GM12878 (cell line): ENCODE data around the gene KTI12. TPM values are rescaled to one million over a fixed set of nuclear protein-coding genes. Genes with fewer than 3 reads are reported as not detected.

Experiments used
- ATAC-seq: fragments of 200-7000 bp; cut with Tn5 transposase; 3 replicates; pipeline ENCODE4 v1.9.1; 2020; ENCODE audit warnings: mild to moderate bottlenecking, moderate library complexity
- BruUV-seq: library from RNA; stranded (reverse); fragments of 400-500 nt; replicated peaks from 2 replicates; lab custom pipeline; 2021; lab: Mats Ljungman, UMichigan
- CTCF ChIA-PET: fragments of 300-600 bp; sonication (Branson Sonifier 250); formaldehyde crosslinking; extraction: SDS; loops from one replicate; lab custom pipeline; 2021; ENCODE audit warnings: inconsistent platforms; lab: Yijun Ruan, JAX
- POLR2A ChIA-PET: fragments of 350-600 bp; formaldehyde crosslinking; extraction: SDS; loops from one replicate; lab custom pipeline; 2021; ENCODE audit warnings: inconsistent platforms; lab: Charles Lee
- RAD21 ChIA-PET: fragments of 300-600 bp; sonication (Branson Sonifier 250); formaldehyde crosslinking; loops from one replicate; lab custom pipeline; 2023; ENCODE audit warnings: antibody characterized with exemption; ENCODE audit not compliant: unreplicated experiment; lab: Charles Lee
- SMC1A ChIA-PET: fragments of 300-600 bp; sonication (Branson Sonifier 250); formaldehyde crosslinking; loops from one replicate; lab custom pipeline; 2023; ENCODE audit not compliant: unreplicated experiment, uncharacterized antibody; lab: Charles Lee
- DNase-seq: peaks from one replicate; pipeline ENCODE4 v3.0.0-alpha.2; 2011; ENCODE audit warnings: low read depth, low spot score
- FAIRE-seq: peaks from 3 replicates; lab custom pipeline; 2011; peaks lifted over from hg19 to GRCh38; lab: Jason Lieb, UNC
- H2AFZ ChIP-seq: 2 replicates; pipeline ENCODE4 v1.6.0; 2011; ENCODE audit warnings: low read depth, low read length, control low read depth; ENCODE audit not compliant: control insufficient read depth
- H3K27ac ChIP-seq: 2 replicates; pipeline ENCODE4 v1.5.1; 2011; ENCODE audit warnings: control low read depth; ENCODE audit not compliant: control insufficient read depth, insufficient read depth
- H3K27me3 ChIP-seq, 2 experiments: replicated peaks in 1 of 2; 2 replicates each; pipeline versions ENCODE4 v1.6.0 to v1.6.1; 2011; ENCODE audit warnings: low read length in 1 of 2; ENCODE audit not compliant: control insufficient read depth in 2 of 2, insufficient read depth in 2 of 2
- H3K36me3 ChIP-seq, 2 experiments: 2 replicates each; pipeline ENCODE4 v1.5.1; 2011; ENCODE audit warnings: low read length in 1 of 2; ENCODE audit not compliant: control insufficient read depth in 2 of 2, insufficient read depth in 2 of 2
- H3K4me1 ChIP-seq: 2 replicates; pipeline ENCODE4 v1.6.1; 2011; ENCODE audit warnings: mild to moderate bottlenecking, low read length, moderate library complexity, mixed read lengths; ENCODE audit not compliant: control insufficient read depth, insufficient read depth
- H3K4me2 ChIP-seq: 2 replicates; pipeline ENCODE4 v1.6.0; 2011; ENCODE audit warnings: control low read depth; ENCODE audit not compliant: control insufficient read depth, insufficient read depth
- H3K4me3 ChIP-seq: fragments of 200-600 bp; sonication (generic); 2 replicates; pipeline ENCODE4 v1.5.1; 2016
- H3K79me2 ChIP-seq: 2 replicates; pipeline ENCODE4 v1.6.0; 2011; ENCODE audit warnings: low read length; ENCODE audit not compliant: control insufficient read depth, insufficient read depth
- H3K9ac ChIP-seq: 2 replicates; pipeline ENCODE4 v1.8.0; 2011; ENCODE audit warnings: low read length, control low read depth, mixed read lengths; ENCODE audit not compliant: control insufficient read depth, insufficient read depth
- H3K9me3 ChIP-seq: replicated peaks from 3 replicates; pipeline ENCODE4 v1.5.1; 2011; ENCODE audit warnings: mild to moderate bottlenecking, low read length; ENCODE audit not compliant: control insufficient read depth, insufficient read depth
- H4K20me1 ChIP-seq: 2 replicates; pipeline ENCODE4 v1.6.0; 2011; ENCODE audit not compliant: control insufficient read depth, insufficient read depth
- BHLHE40 ChIP-seq, 2 experiments: fragments of 450-650 bp in 1 of 2; IDR thresholded peaks; 2 replicates each; pipeline ENCODE4 v1.6.1; 2011 to 2017; ENCODE audit warnings: low read depth in 2 of 2, borderline replicate concordance in 1 of 2, improper control_type of control experiment in 1 of 2, low read length in 1 of 2, mild to moderate bottlenecking in 1 of 2
- BMI1 ChIP-seq: fragments of 450-650 bp; IDR thresholded peaks from 2 replicates; pipeline ENCODE4 v1.6.1; 2016; ENCODE audit warnings: mild to moderate bottlenecking, moderate library complexity, borderline replicate concordance
- E2F4 ChIP-seq: IDR thresholded peaks from 2 replicates; pipeline ENCODE4 v1.6.1; 2012; ENCODE audit warnings: low read depth, low read length, improper control_type of control experiment
- E4F1 ChIP-seq: fragments of 450-650 bp; IDR thresholded peaks from 2 replicates; pipeline ENCODE4 v1.6.1; 2018; ENCODE audit warnings: borderline replicate concordance, mild to moderate bottlenecking; ENCODE audit not compliant: partially characterized antibody
- FOXM1 ChIP-seq: IDR thresholded peaks from 2 replicates; pipeline ENCODE4 v1.6.1; 2012; ENCODE audit warnings: low read depth, mild to moderate bottlenecking, inconsistent platforms, low read length, moderate library complexity
- GABPA ChIP-seq: IDR thresholded peaks from 2 replicates; pipeline ENCODE4 v1.6.1; 2014; ENCODE audit warnings: antibody characterized with exemption, low read depth, mild to moderate bottlenecking, inconsistent platforms
- IKZF1 ChIP-seq: fragments of 450-650 bp; conservative IDR thresholded peaks from 2 replicates; pipeline ENCODE4 v1.6.1; 2017; ENCODE audit warnings: antibody characterized with exemption, mild to moderate bottlenecking
- MEF2B ChIP-seq: fragments of 450-650 bp; IDR thresholded peaks from 2 replicates; pipeline ENCODE4 v1.6.1; 2018; ENCODE audit warnings: mild to moderate bottlenecking, moderate library complexity; ENCODE audit not compliant: partially characterized antibody, poor library complexity, severe bottlenecking
- MLLT1 ChIP-seq: fragments of 450-650 bp; IDR thresholded peaks from 2 replicates; pipeline ENCODE4 v1.6.1; 2016; ENCODE audit warnings: mild to moderate bottlenecking
- NBN ChIP-seq: fragments of 450-650 bp; IDR thresholded peaks from 2 replicates; pipeline ENCODE4 v1.6.1; 2016
- POU2F2 ChIP-seq: IDR thresholded peaks from 3 replicates; pipeline ENCODE4 v1.6.1; 2011; ENCODE audit warnings: low read depth, mild to moderate bottlenecking, low read length, borderline replicate concordance
- SP1 ChIP-seq: IDR thresholded peaks from one replicate; pipeline ENCODE4 v1.6.1; 2011; ENCODE audit warnings: low read depth, low read length
- SREBF1 ChIP-seq: IDR thresholded peaks from 2 replicates; pipeline ENCODE4 v1.6.1; 2012; ENCODE audit warnings: mild to moderate bottlenecking, low read length
- YY1 ChIP-seq: IDR thresholded peaks from 2 replicates; pipeline ENCODE4 v1.6.1; 2011; ENCODE audit warnings: low read depth, mild to moderate bottlenecking, low read length
- WGBS: methylation state at CpG from one replicate; pipeline ENCODE4 v1.1.6; 2016; ENCODE audit warnings: low lambda C conversion rate; ENCODE audit not compliant: insufficient replicate concordance, insufficient coverage; ENCODE audit errors: missing lambda C conversion rate; 5-methylcytosine and 5-hydroxymethylcytosine counted together
- in situ Hi-C: fragments of 300-500 bp; cut with MboI; formaldehyde crosslinking; loops from 9 replicates; pipeline ENCODE4 v1.14.3; 2018; ENCODE audit warnings: mixed read lengths
- intact Hi-C: fragments of 100-400 bp; cut with micrococcal nuclease; formaldehyde crosslinking; loops from one replicate; pipeline ENCODE4 v1.14.2; 2022; ENCODE audit not compliant: unreplicated experiment
- polyA plus RNA-seq, 11 experiments: library from polyadenylated mRNA; depleted of rRNA in 4 of 11; unstranded in 6 of 11; stranded (reverse) in 5 of 11; fragments of >200 nt; fragmentation: Nextera tagmentation in 4 of 11; fragmentation: Illumina TruSeq in 1 of 11; extraction: Ambion mirVana in 4 of 11; extraction: Trizol in 1 of 11; gene quantifications; 1 replicate in 1 of 11; 2 replicates in 10 of 11; pipeline versions ENCODE4 v1.2.1 to v1.2.3, GENCODE V29; 2011 to 2016; ENCODE audit warnings: inconsistent platforms in 2 of 11, missing spikeins in 2 of 11, low read depth in 1 of 11
- total RNA-seq, 4 experiments: library from RNA; depleted of rRNA in 3 of 4; stranded (reverse); fragments of >200 nt in 3 of 4; fragmentation: Illumina TruSeq in 1 of 4; extraction: Trizol in 1 of 4; gene quantifications; 2 replicates each; pipeline versions ENCODE4 v1.2.1 to v1.2.3, GENCODE V29; 2013 to 2021
- TF ChIP-seq, protein P1 (sequence below): IDR thresholded peaks from 2 replicates; pipeline ENCODE4 v1.6.1; 2012; ENCODE audit warnings: low read length, inconsistent platforms

The KTI12 gene
- total and polyA plus RNA-seq, 10 of the 15 experiments (the other 5 are each of a cell fraction or from before 2014, with no cell fraction given), result 2.7 to 32.4 (median 17.6) TPM

GRCh38 chr1:52056937-52057231, 23.3 kb upstream of the KTI12 start (continued):
- peak; percentile 89 for TF ChIP-seq MEF2B
- TF ChIP-seq SP1, result no peak
- no peak for TF ChIP-seq IKZF1
- no peak for TF ChIP-seq POU2F2
- TF ChIP-seq BMI1, result no peak
- no peak for TF ChIP-seq E2F4
- no peak for TF ChIP-seq SREBF1

- RAD21 ChIA-PET, result interaction anchor here (0.6 to 1.0 kb wide), 3 partner anchors 15 to 789 kb away, joined by 3 to 5 read pairs (median 4); no protein-coding TSS in a partner anchor
- Histone ChIP-seq H3K27ac (peak within 1 kb of the TSS; percentile 92), H3K36me3 (peaks cover 0 to 7% of the 10 kb centered on the region in 2 experiments; a peak in 1 of 4 replicates), H3K4me2 (peak within 1 kb of the TSS; percentile 90), H3K27me3 (no peaks in the 10 kb centered on the region), H3K4me3 (peak within 1 kb of the TSS; percentile 85), H3K9ac (peak within 1 kb of the TSS; percentile 89), H4K20me1 (no peaks in the 10 kb centered on the region), H3K79me2 (peaks cover 69% of the 10 kb centered on the region), H2AFZ (peak within 1 kb of the TSS; percentile 95), H3K4me1 (peaks cover 4% of the 10 kb centered on the region; the same call in 1 of the 2 replicates), H3K9me3 (no peaks in the 10 kb centered on the region)
- under 1% methylated on average over 36 of the region's 54 CpGs for WGBS
- peak; percentile 66 for DNase-seq
- CTCF ChIA-PET, result interaction anchor here (0.7 to 3.0 kb wide), 2 partner anchors 18 to 23 kb away, joined by 3 to 10 read pairs; partner anchors contain the start of gene KTI12
- ATAC-seq, result peak; percentile 94
- POLR2A ChIA-PET, result interaction anchor here (0.5 to 4.0 kb wide), 12 partner anchors 8 to 1165 kb away, joined by 3 to 37 read pairs (median 4); partner anchors contain the start of genes KTI12, ORC1 and PRPF38A
- peak; percentile 94 for FAIRE-seq
- no TSS peak for BruUV-seq
- intact Hi-C loops, result loop anchor here (1.0 kb wide), 1 partner anchor 23 kb away; the partner anchor contains the start of gene KTI12
- SMC1A ChIA-PET, result interaction anchor here (0.8 to 4.0 kb wide), 8 partner anchors 11 to 317 kb away, joined by 3 to 11 read pairs (median 4); no protein-coding TSS in a partner anchor
- in situ Hi-C loops, result no loop called here
- TF ChIP-seq GABPA, result 0 out of 2 replicates have a peak, but pooled peaks have one; percentile 42
- TF ChIP-seq E4F1, result peak; percentile 22
- peak; percentile 93 for TF ChIP-seq YY1
- TF ChIP-seq FOXM1, result no peak
- peak; percentile 76 for TF ChIP-seq MLLT1
- TF ChIP-seq, protein P1, sequence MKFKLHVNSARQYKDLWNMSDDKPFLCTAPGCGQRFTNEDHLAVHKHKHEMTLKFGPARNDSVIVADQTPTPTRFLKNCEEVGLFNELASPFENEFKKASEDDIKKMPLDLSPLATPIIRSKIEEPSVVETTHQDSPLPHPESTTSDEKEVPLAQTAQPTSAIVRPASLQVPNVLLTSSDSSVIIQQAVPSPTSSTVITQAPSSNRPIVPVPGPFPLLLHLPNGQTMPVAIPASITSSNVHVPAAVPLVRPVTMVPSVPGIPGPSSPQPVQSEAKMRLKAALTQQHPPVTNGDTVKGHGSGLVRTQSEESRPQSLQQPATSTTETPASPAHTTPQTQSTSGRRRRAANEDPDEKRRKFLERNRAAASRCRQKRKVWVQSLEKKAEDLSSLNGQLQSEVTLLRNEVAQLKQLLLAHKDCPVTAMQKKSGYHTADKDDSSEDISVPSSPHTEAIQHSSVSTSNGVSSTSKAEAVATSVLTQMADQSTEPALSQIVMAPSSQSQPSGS, result no peak
- TF ChIP-seq NBN, result peak; percentile 71
- TF ChIP-seq BHLHE40 (IDR thresholded peaks at IDR 0.05; ENCODE audit: borderline replicate concordance in 1 of 2, low read depth in 2 of 2, low read length in 1 of 2), result peak in 1 of 2 experiments; percentile 79; a peak in 2 of 4 replicates
These were observed 22.7 kb upstream of the KTI12 start, which contains the start of gene BTF3L4 for GRCh38 chr1:52056163-52056936. Gene BTF3L4 (plus strand): TSS chr1:52056295. CDS start chr1:52059848, 3,553 bp downstream.
